ENCODE data around the gene FGGY.
"Not testable (repeated sequence)": the region's sequence is repeated elsewhere in the genome, so short reads cannot be mapped to it uniquely, and the experiment has no call there.

Gene FGGY

GRCh38 chr1:59468828-59469428, 172.0 kb downstream of the FGGY start:
- Mint-ChIP-seq H3K4me3 (no peak overlapping the region), H3K4me1 (no peaks in the 10 kb centered on the region), H3K27me3 (no peaks in the 10 kb centered on the region), H3K9me3 (peaks cover 5% of the 10 kb centered on the region), H3K36me3 (peaks cover 9% of the 10 kb centered on the region), H3K27ac (no peak overlapping the region)

GRCh38 chr1:59471991-59472570, 175.2 kb downstream of the FGGY start:
- not testable (repeated sequence) for H3K4me1 Mint-ChIP-seq, H3K27ac Mint-ChIP-seq, H3K9me3 Mint-ChIP-seq, H3K27me3 Mint-ChIP-seq, H3K36me3 Mint-ChIP-seq, H3K4me3 Mint-ChIP-seq

GRCh38 chr1:59473831-59474230, 176.9 kb downstream of the FGGY start:
- H3K4me3 Mint-ChIP-seq: no peak overlapping the region
- no peaks in the 10 kb centered on the region for H3K4me1 Mint-ChIP-seq
- no peaks in the 10 kb centered on the region for H3K27me3 Mint-ChIP-seq
- peaks cover 9% of the 10 kb centered on the region for H3K36me3 Mint-ChIP-seq
- no peaks in the 10 kb centered on the region for H3K9me3 Mint-ChIP-seq
- H3K27ac Mint-ChIP-seq: no peak overlapping the region

- Mint-ChIP-seq H3K4me1 (no peaks in the 10 kb centered on the region), H3K4me3 (no peak overlapping the region), H3K27me3 (no peaks in the 10 kb centered on the region), H3K9me3 (no peaks in the 10 kb centered on the region), H3K36me3 (peaks cover 9% of the 10 kb centered on the region), H3K27ac (no peak overlapping the region)
Measured at GRCh38 chr1:59474496-59474895, 177.6 kb downstream of the FGGY start.

GRCh38 chr1:59475737-59476136, 178.8 kb downstream of the FGGY start:
- no peaks in the 10 kb centered on the region for H3K9me3 Mint-ChIP-seq
- H3K27ac Mint-ChIP-seq: no peak overlapping the region
- H3K4me3 Mint-ChIP-seq: no peak overlapping the region
- no peaks in the 10 kb centered on the region for H3K36me3 Mint-ChIP-seq
- no peaks in the 10 kb centered on the region for H3K27me3 Mint-ChIP-seq
- H3K4me1 Mint-ChIP-seq: no peaks in the 10 kb centered on the region

GRCh38 chr1:59477286-59477685, 180.4 kb downstream of the FGGY start:
- no peak overlapping the region for H3K4me3 Mint-ChIP-seq
- H3K4me1 Mint-ChIP-seq: no peaks in the 10 kb centered on the region
- H3K27me3 Mint-ChIP-seq: no peaks in the 10 kb centered on the region
- H3K9me3 Mint-ChIP-seq: no peaks in the 10 kb centered on the region
- no peak overlapping the region for H3K27ac Mint-ChIP-seq
- no peaks in the 10 kb centered on the region for H3K36me3 Mint-ChIP-seq

GRCh38 chr1:59477867-59478266, 181.0 kb downstream of the FGGY start:
- Mint-ChIP-seq H3K4me1 (no peaks in the 10 kb centered on the region), H3K9me3 (no peaks in the 10 kb centered on the region), H3K36me3 (no peaks in the 10 kb centered on the region), H3K27me3 (no peaks in the 10 kb centered on the region), H3K27ac (no peak overlapping the region), H3K4me3 (no peak overlapping the region)

GRCh38 chr1:59478822-59479221, 181.9 kb downstream of the FGGY start:
- H3K4me3 Mint-ChIP-seq: no peak overlapping the region
- H3K36me3 Mint-ChIP-seq: no peaks in the 10 kb centered on the region

GRCh38 chr1:59480188-59480888, 183.4 kb downstream of the FGGY start:
- H3K27me3 Mint-ChIP-seq: no peaks in the 10 kb centered on the region
- H3K36me3 Mint-ChIP-seq: no peaks in the 10 kb centered on the region
- no peaks in the 10 kb centered on the region for H3K9me3 Mint-ChIP-seq
- no peaks in the 10 kb centered on the region for H3K4me1 Mint-ChIP-seq
- H3K27ac Mint-ChIP-seq: no peak overlapping the region
- no peak overlapping the region for H3K4me3 Mint-ChIP-seq

More at GRCh38 chr1:59478822-59479221, 181.9 kb downstream of the FGGY start:
- Mint-ChIP-seq H3K4me1 (no peaks in the 10 kb centered on the region), H3K27me3 (no peaks in the 10 kb centered on the region), H3K9me3 (no peaks in the 10 kb centered on the region), H3K27ac (no peak overlapping the region)

GRCh38 chr1:59481881-59482505, 185.1 kb downstream of the FGGY start:
- H3K27ac Mint-ChIP-seq: no peak overlapping the region
- no peaks in the 10 kb centered on the region for H3K9me3 Mint-ChIP-seq
- H3K27me3 Mint-ChIP-seq: no peaks in the 10 kb centered on the region
- H3K4me3 Mint-ChIP-seq: no peak overlapping the region
- H3K36me3 Mint-ChIP-seq: no peaks in the 10 kb centered on the region
- H3K4me1 Mint-ChIP-seq: no peaks in the 10 kb centered on the region

- Mint-ChIP-seq H3K36me3 (no peaks in the 10 kb centered on the region), H3K27me3 (no peaks in the 10 kb centered on the region), H3K4me1 (no peaks in the 10 kb centered on the region), H3K27ac (no peak overlapping the region), H3K4me3 (no peak overlapping the region), H3K9me3 (no peaks in the 10 kb centered on the region)
Measured at GRCh38 chr1:59482986-59483385, 186.1 kb downstream of the FGGY start.

- Mint-ChIP-seq H3K27me3 (no peaks in the 10 kb centered on the region), H3K27ac (no peak overlapping the region), H3K4me1 (no peaks in the 10 kb centered on the region), H3K9me3 (no peaks in the 10 kb centered on the region), H3K36me3 (no peaks in the 10 kb centered on the region), H3K4me3 (no peak overlapping the region)
Measured at GRCh38 chr1:59484096-59484495, 187.2 kb downstream of the FGGY start.

- H3K27me3 Mint-ChIP-seq: no peaks in the 10 kb centered on the region
- no peaks in the 10 kb centered on the region for H3K4me1 Mint-ChIP-seq
- H3K27ac Mint-ChIP-seq: no peak overlapping the region
- H3K4me3 Mint-ChIP-seq: no peak overlapping the region
- H3K36me3 Mint-ChIP-seq: no peaks in the 10 kb centered on the region
- no peaks in the 10 kb centered on the region for H3K9me3 Mint-ChIP-seq
Measured at GRCh38 chr1:59485171-59485570, 188.3 kb downstream of the FGGY start.

- Mint-ChIP-seq H3K36me3 (no peaks in the 10 kb centered on the region), H3K4me3 (no peak overlapping the region), H3K9me3 (no peaks in the 10 kb centered on the region), H3K4me1 (no peaks in the 10 kb centered on the region), H3K27me3 (no peaks in the 10 kb centered on the region), H3K27ac (no peak overlapping the region)
Measured at GRCh38 chr1:59485949-59486348, 189.1 kb downstream of the FGGY start.

GRCh38 chr1:59486615-59487014, 189.7 kb downstream of the FGGY start:
- Mint-ChIP-seq H3K9me3 (no peaks in the 10 kb centered on the region), H3K27ac (no peak overlapping the region), H3K4me1 (no peaks in the 10 kb centered on the region)

GRCh38 chr1:59487335-59488031, 190.6 kb downstream of the FGGY start:
- Mint-ChIP-seq H3K4me3 (no peak overlapping the region), H3K36me3 (peaks cover 1% of the 10 kb centered on the region), H3K4me1 (no peaks in the 10 kb centered on the region), H3K27ac (no peak overlapping the region), H3K27me3 (peaks cover 1% of the 10 kb centered on the region), H3K9me3 (no peaks in the 10 kb centered on the region)

More at GRCh38 chr1:59486615-59487014, 189.7 kb downstream of the FGGY start:
- Mint-ChIP-seq H3K36me3 (peaks cover 1% of the 10 kb centered on the region), H3K27me3 (peaks cover 1% of the 10 kb centered on the region), H3K4me3 (no peak overlapping the region)

Data from activated naive CD4-positive, alpha-beta T cell treated with anti-CD3 and anti-CD28 coated beads, Interleukin-2, amount 50 U/mL, for 24 hours (primary cell).